Progenitor cell of endocrine pancreas (in vitro differentiated cells): Measurements from ENCODE around the gene NAA25. TPM values are rescaled to one million over a fixed set of nuclear protein-coding genes. Genes with fewer than 3 reads are reported as not detected.

ENCODE experiments used
- DNase-seq: peaks from one replicate; pipeline ENCODE4 v3.0.0; 2021; ENCODE audit warnings: low spot score; ENCODE audit not compliant: unreplicated experiment
- H3K27ac Mint-ChIP-seq: 2 replicates; pipeline ENCODE4 v1.8.0; 2021; ENCODE audit warnings: mild to moderate bottlenecking, moderate library complexity, mixed read lengths
- H3K27me3 Mint-ChIP-seq: 2 replicates; pipeline ENCODE4 v1.8.0; 2021; ENCODE audit warnings: mixed read lengths
- H3K36me3 Mint-ChIP-seq: 2 replicates; pipeline ENCODE4 v1.8.0; 2022; ENCODE audit warnings: mixed read lengths; ENCODE audit not compliant: insufficient read depth
- H3K4me1 Mint-ChIP-seq: 2 replicates; pipeline ENCODE4 v1.8.0; 2021; ENCODE audit warnings: low read depth, mixed read lengths
- H3K4me3 Mint-ChIP-seq: 2 replicates; pipeline ENCODE4 v1.8.0; 2021; ENCODE audit warnings: low read depth, mild to moderate bottlenecking, moderate library complexity, mixed read lengths
- H3K9me3 Mint-ChIP-seq: 2 replicates; pipeline ENCODE4 v1.8.0; 2021; ENCODE audit warnings: low read depth, mixed read lengths
- total RNA-seq: library from RNA; stranded (reverse); gene quantifications from 2 replicates; pipeline ENCODE4 v1.2.1, GENCODE V29; 2021
- TF ChIP-seq, protein P1 (sequence below): fragments of 200-600 bp; sonication (generic); IDR thresholded peaks from one replicate; pipeline ENCODE4 v1.5.0; 2021; ENCODE audit warnings: antibody characterized with exemption, mild to moderate bottlenecking; ENCODE audit not compliant: unreplicated experiment

Gene NAA25
- total RNA-seq, 1 donor from 2014 or later: 34.5 TPM

DNA sequence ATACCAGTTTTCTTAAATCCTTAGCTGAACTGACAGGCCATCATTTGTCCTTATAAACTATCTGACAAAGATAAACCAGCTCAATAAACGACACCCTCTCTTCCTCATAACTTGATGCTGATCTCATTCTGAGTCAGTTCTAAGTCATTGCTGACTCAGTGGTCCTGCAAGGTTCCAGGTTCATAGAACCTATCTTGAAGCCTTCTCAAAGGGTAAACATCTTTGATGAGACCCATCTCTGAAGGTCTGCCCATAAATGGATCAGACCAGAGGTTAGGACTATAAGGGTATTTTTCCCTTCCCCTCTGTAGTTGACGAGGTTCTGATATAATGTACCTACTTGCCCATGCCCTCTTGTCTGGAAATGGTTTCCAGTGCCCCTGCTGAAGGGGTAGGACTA lies 11.9 kb downstream of the NAA25 start:
- H3K36me3 Mint-ChIP-seq: peaks cover 10% of the 10 kb centered on the region
- no peaks in the 10 kb centered on the region for H3K27me3 Mint-ChIP-seq
- H3K4me3 Mint-ChIP-seq: no peak overlapping the region
- H3K9me3 Mint-ChIP-seq: no peaks in the 10 kb centered on the region
- TF ChIP-seq, protein P1, sequence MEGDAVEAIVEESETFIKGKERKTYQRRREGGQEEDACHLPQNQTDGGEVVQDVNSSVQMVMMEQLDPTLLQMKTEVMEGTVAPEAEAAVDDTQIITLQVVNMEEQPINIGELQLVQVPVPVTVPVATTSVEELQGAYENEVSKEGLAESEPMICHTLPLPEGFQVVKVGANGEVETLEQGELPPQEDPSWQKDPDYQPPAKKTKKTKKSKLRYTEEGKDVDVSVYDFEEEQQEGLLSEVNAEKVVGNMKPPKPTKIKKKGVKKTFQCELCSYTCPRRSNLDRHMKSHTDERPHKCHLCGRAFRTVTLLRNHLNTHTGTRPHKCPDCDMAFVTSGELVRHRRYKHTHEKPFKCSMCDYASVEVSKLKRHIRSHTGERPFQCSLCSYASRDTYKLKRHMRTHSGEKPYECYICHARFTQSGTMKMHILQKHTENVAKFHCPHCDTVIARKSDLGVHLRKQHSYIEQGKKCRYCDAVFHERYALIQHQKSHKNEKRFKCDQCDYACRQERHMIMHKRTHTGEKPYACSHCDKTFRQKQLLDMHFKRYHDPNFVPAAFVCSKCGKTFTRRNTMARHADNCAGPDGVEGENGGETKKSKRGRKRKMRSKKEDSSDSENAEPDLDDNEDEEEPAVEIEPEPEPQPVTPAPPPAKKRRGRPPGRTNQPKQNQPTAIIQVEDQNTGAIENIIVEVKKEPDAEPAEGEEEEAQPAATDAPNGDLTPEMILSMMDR: no peak
- peak overlapping the region; percentile 74 for H3K27ac Mint-ChIP-seq
- no peak for DNase-seq
- H3K4me1 Mint-ChIP-seq: no peaks in the 10 kb centered on the region

GRCh38 chr12:112096070-112096469 lies 12.5 kb downstream of the NAA25 start:
- H3K4me3 Mint-ChIP-seq: no peak overlapping the region
- no peaks in the 10 kb centered on the region for H3K9me3 Mint-ChIP-seq
- TF ChIP-seq, protein P1: no peak
- H3K27ac Mint-ChIP-seq: no peak overlapping the region
- H3K27me3 Mint-ChIP-seq: no peaks in the 10 kb centered on the region
- no peaks in the 10 kb centered on the region for H3K4me1 Mint-ChIP-seq
- H3K36me3 Mint-ChIP-seq: peaks cover 11% of the 10 kb centered on the region
- no peak for DNase-seq

- no peak for DNase-seq
- Mint-ChIP-seq H3K4me3 (no peak overlapping the region), H3K9me3 (no peaks in the 10 kb centered on the region), H3K27ac (no peak overlapping the region), H3K4me1 (peaks cover 3% of the 10 kb centered on the region), H3K27me3 (no peaks in the 10 kb centered on the region), H3K36me3 (peaks cover 6% of the 10 kb centered on the region)
- TF ChIP-seq, protein P1: no peak
These were observed 17.0 kb downstream of the NAA25 start for GRCh38 chr12:112091563-112091962.

DNA sequence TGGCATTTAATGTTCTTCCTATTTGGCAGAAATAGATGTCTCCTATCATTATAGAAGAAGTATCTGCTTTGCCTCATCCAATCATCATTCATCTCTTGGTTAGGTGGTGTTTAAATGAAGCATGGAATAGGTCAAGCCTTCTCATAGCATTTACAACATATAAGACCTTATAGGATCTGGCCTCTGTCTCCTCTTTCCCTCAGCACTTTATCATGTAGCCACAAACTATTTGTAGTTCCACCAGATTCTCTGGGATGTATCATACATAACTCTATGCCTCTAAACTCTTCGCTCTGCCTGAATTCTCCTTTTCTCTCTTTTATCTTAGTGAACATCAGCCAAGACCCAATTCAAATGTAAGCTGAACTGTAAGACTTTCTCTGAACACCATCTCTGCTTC lies 20.7 kb downstream of the NAA25 start:
- Mint-ChIP-seq H3K27me3 (no peaks in the 10 kb centered on the region), H3K9me3 (no peaks in the 10 kb centered on the region), H3K4me3 (no peak overlapping the region), H3K4me1 (peaks cover 3% of the 10 kb centered on the region), H3K27ac (no peak overlapping the region), H3K36me3 (peaks cover 9% of the 10 kb centered on the region)
- no peak for DNase-seq
- TF ChIP-seq, protein P1: no peak

GRCh38 chr12:112087055-112087850 lies 21.3 kb downstream of the NAA25 start:
- Mint-ChIP-seq H3K27ac (peak overlapping the region; percentile 61), H3K4me1 (peaks cover 3% of the 10 kb centered on the region), H3K4me3 (no peak overlapping the region), H3K36me3 (peaks cover 10% of the 10 kb centered on the region), H3K9me3 (no peaks in the 10 kb centered on the region), H3K27me3 (no peaks in the 10 kb centered on the region)
- TF ChIP-seq, protein P1: peak; percentile 16
- DNase-seq: no peak
